ENCODE measurements around the gene CTNND2. TPM values are rescaled to one million over a fixed set of nuclear protein-coding genes. Genes with fewer than 3 reads are reported as not detected.
A peak's percentile ranks its signal among the peaks of the same experiment; 100 is the strongest.

Gene CTNND2
- total RNA-seq, 1 experiment from 2014 or later: 7.0 TPM

- no peaks in the 10 kb centered on the region for H3K9me3 Mint-ChIP-seq
Observed at GRCh38 chr5:10973316-10973715, 930.9 kb downstream of the CTNND2 start.

More at GRCh38 chr5:10973316-10973715, 930.9 kb downstream of the CTNND2 start:
- Histone ChIP-seq H3K4ac (ENCODE audit: low read depth, low read length) (no peak overlapping the region), H3K23me2 (ENCODE audit: insufficient read length, low read depth, low read length, poor library complexity, severe bottlenecking) (no peaks in the 10 kb centered on the region), H2BK120ac (ENCODE audit: low read depth, low read length, poor library complexity, severe bottlenecking) (no peak overlapping the region), H3K79me2 (ENCODE audit: insufficient read depth, low read length) (no peaks in the 10 kb centered on the region), H3K4me1 (ENCODE audit: insufficient read depth, low read length) (peaks cover 2% of the 10 kb centered on the region; the same call in 1 of the 2 replicates), H3K56ac (ENCODE audit: insufficient read length, low read depth, low read length) (no peak overlapping the region), H3T11ph (ENCODE audit: low read length) (no peak overlapping the region), H3K27ac (ENCODE audit: insufficient read length, low read depth, low read length) (no peak overlapping the region), H2BK12ac (ENCODE audit: insufficient read length, low read depth, low read length) (no peak overlapping the region), H3K18ac (ENCODE audit: insufficient read length, low read depth, low read length) (no peak overlapping the region), H2AK5ac (ENCODE audit: insufficient read length, low read length) (no peak overlapping the region), H2AFZ (ENCODE audit: low read length) (no peak overlapping the region), H2BK15ac (ENCODE audit: low read depth, low read length) (no peak overlapping the region), H4K8ac (replicated peaks; ENCODE audit: insufficient read length, low read depth, low read length) (no peak overlapping the region), H3K4me2 (ENCODE audit: insufficient read depth, insufficient read length, low read length) (no peak overlapping the region), H2BK20ac (ENCODE audit: low read depth, low read length, poor library complexity, severe bottlenecking) (no peak overlapping the region), H3K9me3 (ENCODE audit: control insufficient read depth, low read depth, low read length) (no peaks in the 10 kb centered on the region), H3K27me3 (ENCODE audit: insufficient read depth, low read length) (no peaks in the 10 kb centered on the region), H3K23ac (ENCODE audit: insufficient read length, low read depth, low read length) (no peak overlapping the region), H4K91ac (ENCODE audit: insufficient read length, low read depth, low read length) (no peak overlapping the region), H3K79me1 (ENCODE audit: insufficient read depth, low read depth, low read length, poor library complexity, severe bottlenecking) (no peaks in the 10 kb centered on the region), H4K20me1 (ENCODE audit: control insufficient read depth, insufficient read depth, insufficient read length) (no peaks in the 10 kb centered on the region), H4K5ac (ENCODE audit: insufficient read length, low read depth, low read length) (no peak overlapping the region), H2BK5ac (ENCODE audit: insufficient read length, low read length) (no peak overlapping the region), H3K9ac (ENCODE audit: extremely low read depth, insufficient read length, low read length) (no peak overlapping the region), H3K14ac (ENCODE audit: insufficient read depth, low read length) (no peak overlapping the region; the same call in 1 of the 2 replicates)
- Mint-ChIP-seq H3K36me3 (ENCODE audit: insufficient read depth in 1 of 3, low read depth in 3 of 3) (no peaks in the 10 kb centered on the region; a peak in 1 of 7 replicates), H3K4me1 (peaks cover 3 to 4% of the 10 kb centered on the region in 2 experiments; a peak in 3 of 4 replicates), H3K4me3 (no peak overlapping the region), H3K27me3 (ENCODE audit: low read depth) (no peaks in the 10 kb centered on the region; the same call in 1 of the 2 replicates), H3K27ac (peak overlapping the region in 1 of 3 experiments; percentile 23; a peak in 1 of 7 replicates)
- WGBS (ENCODE audit: extremely low coverage, insufficient read length, low lambda C conversion rate): no CpG with 5 or more reads among the region's 14 CpGs
- TF ChIP-seq CTCF (conservative IDR thresholded peaks at IDR 0.05): no peak
- DNase-seq: no peak
